ENCODE results near the gene EFCAB6. TPM values are rescaled to one million over a fixed set of nuclear protein-coding genes. Genes with fewer than 3 reads are reported as not detected.

The EFCAB6 gene
- total and polyA plus RNA-seq, 10 donors, result 0.07 to 2.8 (median 0.78) TPM

- peaks cover 0 to 15% (median 0%) of the 10 kb centered on the region in 7 donors for H3K27me3 ChIP-seq (replicated peaks in 1 of 7)
- no peak overlapping the region for H3K4me3 ChIP-seq
- H3K36me3 ChIP-seq, result no peaks in the 10 kb centered on the region
- intact Hi-C loops (cut with DNase I; ENCODE audit: low total_unique reads), result no loop called here
- H3K9me3 ChIP-seq, result peaks cover 0 to 11% (median 2%) of the 10 kb centered on the region in 8 donors
- no peak overlapping the region for H3K27ac ChIP-seq
- no peak for DNase-seq
- TF ChIP-seq CTCF (IDR thresholded peaks at IDR 0.05 in 8 of 11, conservative IDR thresholded peaks at IDR 0.05 in 3 of 11) (no peak), POLR2AphosphoS5 (IDR thresholded peaks at IDR 0.05) (no peak), POLR2A (IDR thresholded peaks at IDR 0.05) (no peak)
- 72 to 89% (median 87%) methylated on average over 6 of the region's 6 CpGs for WGBS, 5 donors
- H3K4me1 ChIP-seq, result no peaks in the 10 kb centered on the region
Measured at GRCh38 chr22:43534916-43535315, 277.2 kb downstream of the EFCAB6 start.

GRCh38 chr22:43533656-43534428 is 278.3 kb downstream of the EFCAB6 start:
- DNase-seq, result no peak
- no peaks in the 10 kb centered on the region for H3K36me3 ChIP-seq
- no peak overlapping the region for H3K27ac ChIP-seq
- no peaks in the 10 kb centered on the region for H3K4me1 ChIP-seq
- peaks cover 0 to 11% (median 2%) of the 10 kb centered on the region in 8 donors for H3K9me3 ChIP-seq
- no peak overlapping the region for H3K4me3 ChIP-seq
- intact Hi-C loops (cut with DNase I; ENCODE audit: low total_unique reads), result no loop called here
- WGBS, 5 donors, result 86 to 93% (median 92%) methylated on average over 10 of the region's 10 CpGs
- TF ChIP-seq POLR2A (IDR thresholded peaks at IDR 0.05), result no peak
- no peak for TF ChIP-seq POLR2AphosphoS5 (IDR thresholded peaks at IDR 0.05)
- no peak for TF ChIP-seq CTCF (IDR thresholded peaks at IDR 0.05 in 8 of 11, conservative IDR thresholded peaks at IDR 0.05 in 3 of 11)
- peaks cover 0 to 15% (median 0%) of the 10 kb centered on the region in 7 donors for H3K27me3 ChIP-seq (replicated peaks in 1 of 7)

- no peaks in the 10 kb centered on the region for H3K36me3 ChIP-seq
- no peak for DNase-seq
- intact Hi-C loops (cut with DNase I; ENCODE audit: low total_unique reads), result no loop called here
- no peak overlapping the region for H3K4me3 ChIP-seq
- H3K27ac ChIP-seq, result no peak overlapping the region
- peaks cover 0 to 11% (median 2%) of the 10 kb centered on the region in 8 donors for H3K9me3 ChIP-seq
- 82 to 92% (median 87%) methylated on average over 3 of the region's 3 CpGs for WGBS, 5 donors
- H3K27me3 ChIP-seq (replicated peaks in 1 of 7), result peaks cover 0 to 10% (median 0%) of the 10 kb centered on the region in 7 donors
- TF ChIP-seq CTCF (IDR thresholded peaks at IDR 0.05 in 8 of 11, conservative IDR thresholded peaks at IDR 0.05 in 3 of 11) (no peak), POLR2A (IDR thresholded peaks at IDR 0.05) (no peak), POLR2AphosphoS5 (IDR thresholded peaks at IDR 0.05) (no peak)
- no peaks in the 10 kb centered on the region for H3K4me1 ChIP-seq
Measured at GRCh38 chr22:43533156-43533530, 279.0 kb downstream of the EFCAB6 start.

GRCh38 chr22:43532301-43533155 is 279.6 kb downstream of the EFCAB6 start:
- no peak for TF ChIP-seq POLR2A (IDR thresholded peaks at IDR 0.05)
- TF ChIP-seq POLR2AphosphoS5 (IDR thresholded peaks at IDR 0.05), result no peak
- no peak for TF ChIP-seq CTCF (IDR thresholded peaks at IDR 0.05 in 8 of 11, conservative IDR thresholded peaks at IDR 0.05 in 3 of 11)
- no peak for DNase-seq
- Histone ChIP-seq H3K27me3 (replicated peaks in 1 of 7) (peaks cover 0 to 14% (median 0%) of the 10 kb centered on the region in 7 donors), H3K4me3 (no peak overlapping the region), H3K9me3 (peaks cover 0 to 11% (median 2%) of the 10 kb centered on the region in 8 donors), H3K27ac (no peak overlapping the region), H3K4me1 (no peaks in the 10 kb centered on the region), H3K36me3 (no peaks in the 10 kb centered on the region)
- 72 to 85% (median 81%) methylated on average over 15 to 17 of the region's 17 CpGs for whole genome bisulfite sequencing, 5 donors
- intact Hi-C loops (cut with DNase I; ENCODE audit: low total_unique reads), result no loop called here
